Activated CD8-positive, alpha-beta memory T cell treated with anti-CD3 and anti-CD28 coated beads for 4 hours (primary cell): ENCODE results near the gene AFF3.
"Not testable (repeated sequence)": the region's sequence is repeated elsewhere in the genome, so short reads cannot be mapped to it uniquely, and the experiment has no call there.

Experiments used
- DNase-seq, 2 donors: peaks; one replicate each; pipeline ENCODE4 v3.0.0-alpha.2; 2020; ENCODE audit warnings: low read depth in 2 of 2

AFF3 gene

GRCh38 chr2:100107906-100108647, 34.3 kb downstream of the AFF3 start:
- DNase-seq: no peak

- no peak for DNase-seq
These were observed 35.0 kb downstream of the AFF3 start for GRCh38 chr2:100107440-100107839.

- DNase-seq: no peak
These were observed 35.9 kb downstream of the AFF3 start for GRCh38 chr2:100106460-100106859.

- DNase-seq: no peak
These were observed 36.7 kb downstream of the AFF3 start for GRCh38 chr2:100105678-100106054.

GRCh38 chr2:100104718-100105677, 37.4 kb downstream of the AFF3 start:
- no peak for DNase-seq

GRCh38 chr2:100104265-100104664, 38.1 kb downstream of the AFF3 start:
- not testable (repeated sequence) for DNase-seq

- not testable (repeated sequence) for DNase-seq
These were observed 38.7 kb downstream of the AFF3 start for GRCh38 chr2:100103527-100104252.

- DNase-seq: not testable (repeated sequence)
These were observed 39.8 kb downstream of the AFF3 start for GRCh38 chr2:100102466-100103180.

GRCh38 chr2:100098855-100099254, 43.5 kb downstream of the AFF3 start:
- not testable (repeated sequence) for DNase-seq

- not testable (repeated sequence) for DNase-seq
These were observed 44.6 kb downstream of the AFF3 start for GRCh38 chr2:100097611-100098294.

- DNase-seq: not testable (repeated sequence)
These were observed 46.5 kb downstream of the AFF3 start for GRCh38 chr2:100095845-100096244.

- not testable (repeated sequence) for DNase-seq
These were observed 50.6 kb downstream of the AFF3 start for GRCh38 chr2:100091807-100092206.

- not testable (repeated sequence) for DNase-seq
These were observed 56.6 kb downstream of the AFF3 start for GRCh38 chr2:100085744-100086143.

- not testable (repeated sequence) for DNase-seq
These were observed 58.8 kb downstream of the AFF3 start for GRCh38 chr2:100083421-100084216.

- not testable (repeated sequence) for DNase-seq
These were observed 60.0 kb downstream of the AFF3 start for GRCh38 chr2:100082302-100082978.

GRCh38 chr2:100077935-100078334, 64.5 kb downstream of the AFF3 start:
- DNase-seq: no peak

- DNase-seq: no peak
These were observed 64.9 kb downstream of the AFF3 start for GRCh38 chr2:100077456-100077855.

GRCh38 chr2:100075532-100075931, 66.9 kb downstream of the AFF3 start:
- no peak for DNase-seq

GRCh38 chr2:100073110-100073509, 69.3 kb downstream of the AFF3 start:
- DNase-seq: no peak
